DND-41 (cell line): ENCODE data around the gene WNT8B.

ENCODE experiments used
- ATAC-seq: fragments of 200-7000 bp; cut with Tn5 transposase; 3 replicates; pipeline ENCODE4 v1.9.1; 2021; ENCODE audit warnings: low read depth; ENCODE audit not compliant: insufficient read depth
- DNase-seq: peaks from one replicate; pipeline ENCODE4 v3.0.0-alpha.2; 2020
- H2AFZ ChIP-seq: 2 replicates; pipeline ENCODE4 v1.6.0; 2012; ENCODE audit warnings: low read depth, low read length
- H3K27ac ChIP-seq: 2 replicates; pipeline ENCODE4 v1.5.1; 2012; ENCODE audit warnings: low read length, inconsistent platforms
- H3K27me3 ChIP-seq: fragments of 200-600 bp; sonication (generic); 2 replicates; pipeline ENCODE4 v1.6.0; 2012; ENCODE audit warnings: low read length, mild to moderate bottlenecking, inconsistent platforms; ENCODE audit not compliant: insufficient read depth, poor library complexity
- H3K36me3 ChIP-seq: 2 replicates; pipeline ENCODE4 v1.5.1; 2012; ENCODE audit warnings: low read length, inconsistent platforms; ENCODE audit not compliant: insufficient read depth
- H3K4me1 ChIP-seq: 2 replicates; pipeline ENCODE4 v1.5.1; 2012; ENCODE audit warnings: mild to moderate bottlenecking, low read length; ENCODE audit not compliant: insufficient read depth
- H3K4me2 ChIP-seq: 2 replicates; pipeline ENCODE4 v1.6.0; 2012; ENCODE audit warnings: mild to moderate bottlenecking, moderate library complexity, low read length, inconsistent platforms; ENCODE audit not compliant: insufficient read depth
- H3K4me3 ChIP-seq, 2 experiments: fragments of 200-600 bp in 1 of 2; shearing (Covaris generic) in 1 of 2; 2 replicates each; pipeline ENCODE4 v1.5.1; 2012 to 2016; ENCODE audit warnings: inconsistent platforms in 2 of 2, low read length in 2 of 2, mild to moderate bottlenecking in 2 of 2, low read depth in 1 of 2, moderate library complexity in 1 of 2
- H3K79me2 ChIP-seq: 2 replicates; pipeline ENCODE4 v1.6.0; 2012; ENCODE audit warnings: low read length, inconsistent platforms; ENCODE audit not compliant: insufficient read depth
- H3K9ac ChIP-seq: 2 replicates; pipeline ENCODE4 v1.6.0; 2012; ENCODE audit warnings: low read depth, mild to moderate bottlenecking, inconsistent platforms, low read length, moderate library complexity
- H3K9me3 ChIP-seq: 2 replicates; pipeline ENCODE4 v1.5.1; 2012; ENCODE audit warnings: low read length, moderate library complexity, mild to moderate bottlenecking, inconsistent platforms; ENCODE audit not compliant: insufficient read depth, severe bottlenecking
- H4K20me1 ChIP-seq: 2 replicates; pipeline ENCODE4 v1.6.0; 2012; ENCODE audit warnings: low read length; ENCODE audit not compliant: insufficient read depth
- EZH2 ChIP-seq: IDR thresholded peaks from 3 replicates; pipeline ENCODE4 v1.6.1; 2012; ENCODE audit warnings: borderline replicate concordance, low read depth, mild to moderate bottlenecking, moderate library complexity, low read length, inconsistent platforms; ENCODE audit not compliant: severe bottlenecking
- TF ChIP-seq, protein P1 (sequence below): IDR thresholded peaks from 2 replicates; pipeline ENCODE4 v1.5.1; 2012; ENCODE audit warnings: borderline replicate concordance, low read length, moderate library complexity, mild to moderate bottlenecking; ENCODE audit not compliant: poor library complexity, severe bottlenecking; ENCODE audit errors: extremely low read depth

Gene WNT8B

DNA sequence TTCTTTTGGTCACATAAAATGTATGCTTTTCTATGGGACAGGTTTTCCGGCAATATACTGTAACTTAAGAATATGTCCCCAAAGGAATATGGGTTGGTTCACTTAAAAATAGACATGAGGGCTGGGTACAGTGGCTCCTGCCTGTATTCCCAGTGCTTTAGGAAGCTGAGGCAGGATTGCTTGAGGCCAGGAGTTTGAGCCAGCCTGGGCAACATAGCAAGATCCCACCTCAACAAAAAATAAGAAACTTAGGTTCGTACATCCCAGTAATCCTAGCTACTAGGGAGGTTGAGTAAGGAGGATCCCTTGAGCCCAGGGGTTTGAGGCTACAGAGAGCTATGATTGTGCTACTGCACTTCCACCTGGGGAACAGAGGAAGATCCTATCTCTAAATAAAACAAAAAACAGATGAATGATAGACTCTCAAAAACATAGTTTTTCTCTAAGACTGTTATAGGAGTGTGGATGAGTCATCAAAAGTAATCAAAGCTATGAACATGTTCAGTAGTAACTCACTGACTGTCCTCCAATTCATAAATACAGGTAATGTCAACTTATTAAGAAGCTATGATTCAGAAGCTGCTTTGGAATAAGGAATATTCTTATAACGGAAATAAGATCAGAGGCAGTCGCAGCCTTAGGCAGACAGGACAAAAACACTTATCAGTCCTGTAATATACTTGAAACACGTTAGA, 59.4 kb downstream of the WNT8B start:
- TF ChIP-seq, protein P1, sequence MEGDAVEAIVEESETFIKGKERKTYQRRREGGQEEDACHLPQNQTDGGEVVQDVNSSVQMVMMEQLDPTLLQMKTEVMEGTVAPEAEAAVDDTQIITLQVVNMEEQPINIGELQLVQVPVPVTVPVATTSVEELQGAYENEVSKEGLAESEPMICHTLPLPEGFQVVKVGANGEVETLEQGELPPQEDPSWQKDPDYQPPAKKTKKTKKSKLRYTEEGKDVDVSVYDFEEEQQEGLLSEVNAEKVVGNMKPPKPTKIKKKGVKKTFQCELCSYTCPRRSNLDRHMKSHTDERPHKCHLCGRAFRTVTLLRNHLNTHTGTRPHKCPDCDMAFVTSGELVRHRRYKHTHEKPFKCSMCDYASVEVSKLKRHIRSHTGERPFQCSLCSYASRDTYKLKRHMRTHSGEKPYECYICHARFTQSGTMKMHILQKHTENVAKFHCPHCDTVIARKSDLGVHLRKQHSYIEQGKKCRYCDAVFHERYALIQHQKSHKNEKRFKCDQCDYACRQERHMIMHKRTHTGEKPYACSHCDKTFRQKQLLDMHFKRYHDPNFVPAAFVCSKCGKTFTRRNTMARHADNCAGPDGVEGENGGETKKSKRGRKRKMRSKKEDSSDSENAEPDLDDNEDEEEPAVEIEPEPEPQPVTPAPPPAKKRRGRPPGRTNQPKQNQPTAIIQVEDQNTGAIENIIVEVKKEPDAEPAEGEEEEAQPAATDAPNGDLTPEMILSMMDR: no peak
- no peak for TF ChIP-seq EZH2
- H3K27me3 ChIP-seq: no peaks in the 10 kb centered on the region
- H3K9me3 ChIP-seq: no peaks in the 10 kb centered on the region
- ATAC-seq (no peak), DNase-seq (no peak)
- H3K79me2 ChIP-seq: peaks cover 13% of the 10 kb centered on the region
- H3K9ac ChIP-seq: no peak overlapping the region
- H3K4me1 ChIP-seq: peaks cover 19% of the 10 kb centered on the region
- H2AFZ ChIP-seq: no peak overlapping the region
- H3K4me3 ChIP-seq: no peak overlapping the region
- peaks cover 55% of the 10 kb centered on the region for H3K36me3 ChIP-seq
- no peak overlapping the region for H3K27ac ChIP-seq
- H3K4me2 ChIP-seq: no peak overlapping the region
- H4K20me1 ChIP-seq: peaks cover 14% of the 10 kb centered on the region

DNA sequence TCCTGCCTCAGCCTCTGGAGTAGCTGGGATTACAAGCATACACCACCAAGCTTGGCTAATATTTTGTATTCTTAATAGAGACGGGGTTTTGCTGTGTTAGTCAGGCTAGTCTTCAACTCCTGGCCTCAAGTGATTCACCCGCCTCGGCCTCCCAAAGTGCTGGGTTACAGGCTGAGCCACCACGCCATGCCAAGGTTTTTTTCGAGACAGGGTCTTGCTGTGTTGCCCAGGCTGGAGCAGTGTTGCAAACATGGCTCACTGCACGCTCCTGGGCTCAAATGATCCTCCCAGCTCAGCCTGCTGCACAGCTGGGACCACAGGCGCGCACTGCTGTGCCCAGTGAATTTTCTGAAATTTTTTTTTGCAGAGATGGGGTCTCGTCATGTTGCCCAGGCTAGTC, 60.1 kb downstream of the WNT8B start:
- TF ChIP-seq, protein P1: no peak
- TF ChIP-seq EZH2: no peak
- H3K4me3 ChIP-seq: no peak overlapping the region
- H2AFZ ChIP-seq: no peak overlapping the region
- no peaks in the 10 kb centered on the region for H3K9me3 ChIP-seq
- H3K79me2 ChIP-seq: peaks cover 20% of the 10 kb centered on the region
- H3K27ac ChIP-seq: no peak overlapping the region
- H3K27me3 ChIP-seq: no peaks in the 10 kb centered on the region
- H3K9ac ChIP-seq: no peak overlapping the region
- peaks cover 26% of the 10 kb centered on the region for H3K4me1 ChIP-seq
- H4K20me1 ChIP-seq: peaks cover 14% of the 10 kb centered on the region
- no peak overlapping the region for H3K4me2 ChIP-seq
- ATAC-seq (no peak), DNase-seq (no peak)
- peaks cover 60% of the 10 kb centered on the region for H3K36me3 ChIP-seq

DNA sequence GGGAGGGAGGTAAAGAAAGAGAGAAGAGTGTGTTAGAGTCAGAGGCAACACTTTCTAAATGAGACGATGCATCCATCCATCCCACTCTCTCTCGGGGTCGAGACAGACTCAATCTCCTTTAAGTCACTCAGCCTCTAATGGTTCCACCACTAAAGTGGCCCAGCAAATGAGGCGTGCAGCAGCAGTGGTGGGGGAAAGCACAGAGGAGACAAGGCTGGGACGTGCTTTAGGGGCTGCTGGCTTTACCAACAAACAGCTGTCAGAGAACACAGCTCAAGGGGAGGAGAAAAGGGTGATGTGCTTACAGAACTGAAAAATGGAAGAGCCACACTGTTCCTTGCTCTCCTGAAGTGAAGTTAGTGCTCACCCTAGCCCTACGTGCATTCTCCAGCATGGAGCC, 61.4 kb downstream of the WNT8B start:
- Histone ChIP-seq H3K9ac (no peak overlapping the region), H3K79me2 (peaks cover 33% of the 10 kb centered on the region), H3K4me2 (no peak overlapping the region), H2AFZ (no peak overlapping the region), H3K36me3 (peaks cover 66% of the 10 kb centered on the region), H3K4me3 (no peak overlapping the region), H3K9me3 (no peaks in the 10 kb centered on the region), H3K27me3 (no peaks in the 10 kb centered on the region), H3K4me1 (peaks cover 30% of the 10 kb centered on the region), H4K20me1 (peaks cover 14% of the 10 kb centered on the region), H3K27ac (no peak overlapping the region)
- no peak for ATAC-seq
- TF ChIP-seq, protein P1: no peak
- TF ChIP-seq EZH2: no peak
- DNase-seq: no peak
